ENCODE results near the gene TASOR2. TPM values are rescaled to one million over a fixed set of nuclear protein-coding genes. Genes with fewer than 3 reads are reported as not detected.

The TASOR2 gene
- total RNA-seq, 1 donor = 97.4 TPM

DNA sequence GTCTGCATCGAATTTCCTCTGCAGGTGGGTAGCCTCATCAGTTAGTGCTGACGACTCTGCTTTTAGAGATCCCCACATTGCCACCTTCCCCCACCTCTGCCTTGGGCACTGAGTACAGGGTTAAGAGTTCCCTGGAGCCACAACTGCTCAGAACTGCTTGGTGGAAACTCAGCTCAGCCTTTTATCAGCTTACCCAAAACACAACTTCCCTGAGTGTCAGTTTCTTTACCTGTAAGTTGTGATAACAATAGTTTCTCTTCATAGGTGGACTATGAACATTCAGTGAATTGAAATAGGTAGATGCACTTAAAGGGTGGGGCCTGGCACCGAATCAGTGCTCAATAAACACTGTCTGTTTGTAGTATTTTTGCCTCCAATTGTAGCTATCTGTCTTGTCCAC is 29.5 kb upstream of the TASOR2 start:
- DNase-seq (ENCODE audit: insufficient read length, low spot score, missing footprints) = no peak

DNA sequence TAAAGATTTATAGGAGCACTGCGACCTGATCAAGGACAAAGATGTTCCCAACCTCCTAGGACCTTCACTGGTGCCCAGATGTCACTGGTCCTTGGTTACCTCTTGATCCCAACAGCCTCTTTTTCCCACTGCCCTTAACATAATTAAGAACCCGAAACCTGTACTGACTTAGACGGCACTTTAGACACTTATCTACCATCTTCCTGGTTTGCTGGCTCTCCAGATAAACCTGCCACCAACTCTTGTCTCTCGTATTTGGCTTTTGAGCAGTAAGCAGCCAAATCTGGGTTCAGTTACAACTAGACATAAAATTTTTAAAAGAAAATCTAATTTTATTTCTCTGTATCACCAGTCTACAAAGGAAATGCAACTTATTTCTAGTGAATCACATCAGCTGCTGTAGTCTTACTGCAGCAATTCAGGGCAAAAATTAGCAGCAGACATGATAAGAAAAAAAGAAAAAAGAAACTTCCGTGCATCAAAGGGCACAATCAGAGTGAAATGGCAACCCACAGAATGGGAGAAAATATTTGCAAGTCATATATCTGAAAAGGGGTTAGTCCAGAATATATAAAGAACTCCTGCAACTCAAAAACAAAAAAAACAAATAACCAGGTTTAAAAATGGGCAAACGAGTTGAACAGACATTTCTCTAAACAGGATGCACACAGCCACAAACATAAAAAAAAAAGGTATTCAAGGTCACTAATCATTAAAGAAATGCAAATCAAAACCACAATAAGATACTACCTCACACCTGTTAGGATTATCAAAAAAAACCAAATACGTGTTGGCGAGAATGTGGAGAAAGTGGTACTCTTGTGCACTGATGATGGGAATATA is 27.7 kb upstream of the TASOR2 start:
- no peak overlapping the region for H3K27ac ChIP-seq (ENCODE audit: low read depth, low read length)
- H3K4me3 ChIP-seq (ENCODE audit: insufficient read depth, low read length) = no peak overlapping the region
- H2AFZ ChIP-seq (ENCODE audit: low read length) = no peak overlapping the region
- H3K4me1 ChIP-seq (ENCODE audit: insufficient read depth, low read length) = peaks cover 5% of the 10 kb centered on the region
- H3K9me3 ChIP-seq (ENCODE audit: low read depth, low read length) = no peaks in the 10 kb centered on the region
- no peak for DNase-seq (ENCODE audit: insufficient read length, low spot score, missing footprints)
- TF ChIP-seq, protein P1, sequence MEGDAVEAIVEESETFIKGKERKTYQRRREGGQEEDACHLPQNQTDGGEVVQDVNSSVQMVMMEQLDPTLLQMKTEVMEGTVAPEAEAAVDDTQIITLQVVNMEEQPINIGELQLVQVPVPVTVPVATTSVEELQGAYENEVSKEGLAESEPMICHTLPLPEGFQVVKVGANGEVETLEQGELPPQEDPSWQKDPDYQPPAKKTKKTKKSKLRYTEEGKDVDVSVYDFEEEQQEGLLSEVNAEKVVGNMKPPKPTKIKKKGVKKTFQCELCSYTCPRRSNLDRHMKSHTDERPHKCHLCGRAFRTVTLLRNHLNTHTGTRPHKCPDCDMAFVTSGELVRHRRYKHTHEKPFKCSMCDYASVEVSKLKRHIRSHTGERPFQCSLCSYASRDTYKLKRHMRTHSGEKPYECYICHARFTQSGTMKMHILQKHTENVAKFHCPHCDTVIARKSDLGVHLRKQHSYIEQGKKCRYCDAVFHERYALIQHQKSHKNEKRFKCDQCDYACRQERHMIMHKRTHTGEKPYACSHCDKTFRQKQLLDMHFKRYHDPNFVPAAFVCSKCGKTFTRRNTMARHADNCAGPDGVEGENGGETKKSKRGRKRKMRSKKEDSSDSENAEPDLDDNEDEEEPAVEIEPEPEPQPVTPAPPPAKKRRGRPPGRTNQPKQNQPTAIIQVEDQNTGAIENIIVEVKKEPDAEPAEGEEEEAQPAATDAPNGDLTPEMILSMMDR (IDR thresholded peaks at IDR 0.05; ENCODE audit: extremely low read depth, low read depth, low read length) = no peak
- no peaks in the 10 kb centered on the region for H3K36me3 ChIP-seq (ENCODE audit: insufficient read depth, low read length)
- no peak overlapping the region for H3K4me2 ChIP-seq (ENCODE audit: insufficient read depth, low read length)
- no peaks in the 10 kb centered on the region for H3K27me3 ChIP-seq (ENCODE audit: insufficient read depth, low read length)
- H3K79me2 ChIP-seq (ENCODE audit: insufficient read depth, low read length) = peaks cover 20% of the 10 kb centered on the region
- peaks cover 4% of the 10 kb centered on the region for H4K20me1 ChIP-seq (ENCODE audit: insufficient read depth, low read length)

More for the DNA sequence above, 29.5 kb upstream of the TASOR2 start:
- Histone ChIP-seq H3K27ac (ENCODE audit: low read depth, low read length) (no peak overlapping the region), H3K9me3 (ENCODE audit: low read depth, low read length) (no peaks in the 10 kb centered on the region), H3K27me3 (ENCODE audit: insufficient read depth, low read length) (no peaks in the 10 kb centered on the region), H3K4me1 (ENCODE audit: insufficient read depth, low read length) (peaks cover 3% of the 10 kb centered on the region), H2AFZ (ENCODE audit: low read length) (no peak overlapping the region), H3K36me3 (ENCODE audit: insufficient read depth, low read length) (no peaks in the 10 kb centered on the region), H3K4me2 (ENCODE audit: insufficient read depth, low read length) (no peak overlapping the region), H3K4me3 (ENCODE audit: insufficient read depth, low read length) (no peak overlapping the region), H4K20me1 (ENCODE audit: insufficient read depth, low read length) (peaks cover 4% of the 10 kb centered on the region), H3K79me2 (ENCODE audit: insufficient read depth, low read length) (peaks cover 14% of the 10 kb centered on the region)
- TF ChIP-seq, protein P1 (IDR thresholded peaks at IDR 0.05; ENCODE audit: extremely low read depth, low read depth, low read length) = no peak

DNA sequence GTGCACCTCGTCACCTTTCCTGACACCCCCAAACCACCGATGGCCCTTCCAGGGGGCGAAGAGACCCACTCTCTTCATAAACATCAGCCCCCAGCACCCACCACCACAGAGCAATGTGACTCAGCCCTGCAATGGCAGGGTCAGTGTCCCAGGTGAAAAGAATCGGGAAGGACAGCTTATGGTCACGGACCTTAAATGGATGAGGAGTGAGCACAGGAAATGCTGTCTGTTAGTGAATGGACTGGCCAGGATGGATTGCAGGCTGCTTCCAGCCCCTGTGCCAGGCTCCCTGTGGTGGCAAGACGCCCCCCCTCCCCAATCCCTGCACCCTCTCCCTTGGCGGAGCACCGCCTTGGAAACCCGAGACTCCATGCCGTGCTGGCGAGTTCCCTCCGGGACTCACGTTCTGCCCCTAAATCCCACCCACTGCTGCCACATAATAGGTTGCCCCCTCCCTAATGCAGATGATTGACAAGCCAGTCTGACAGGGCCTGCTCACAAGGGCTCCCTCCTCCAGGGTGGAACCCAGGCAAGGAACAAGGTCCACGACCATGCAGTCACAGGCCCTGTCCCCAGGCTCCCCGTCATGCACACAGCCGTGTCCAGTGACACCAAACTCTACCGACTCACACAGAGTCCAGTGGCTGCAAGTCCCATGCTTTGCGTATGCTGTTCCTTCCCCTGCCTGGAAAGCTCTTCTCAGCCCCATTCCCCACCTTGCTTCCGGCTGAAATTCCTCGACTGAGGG is 25.6 kb upstream of the TASOR2 start:
- Histone ChIP-seq H3K27ac (ENCODE audit: low read depth, low read length) (no peak overlapping the region), H4K20me1 (ENCODE audit: insufficient read depth, low read length) (peaks cover 3% of the 10 kb centered on the region), H3K9me3 (ENCODE audit: low read depth, low read length) (no peaks in the 10 kb centered on the region), H3K27me3 (ENCODE audit: insufficient read depth, low read length) (no peaks in the 10 kb centered on the region), H3K4me2 (ENCODE audit: insufficient read depth, low read length) (no peak overlapping the region), H3K36me3 (ENCODE audit: insufficient read depth, low read length) (no peaks in the 10 kb centered on the region), H3K4me3 (ENCODE audit: insufficient read depth, low read length) (no peak overlapping the region), H2AFZ (ENCODE audit: low read length) (no peak overlapping the region), H3K79me2 (ENCODE audit: insufficient read depth, low read length) (peaks cover 25% of the 10 kb centered on the region), H3K4me1 (ENCODE audit: insufficient read depth, low read length) (peaks cover 5% of the 10 kb centered on the region)
- TF ChIP-seq, protein P1 (IDR thresholded peaks at IDR 0.05; ENCODE audit: extremely low read depth, low read depth, low read length) = no peak
- DNase-seq (ENCODE audit: insufficient read length, low spot score, missing footprints) = peak; percentile 19
